NCI-H526 (cell line): ENCODE measurements around the gene ARSB.
"Not testable (repeated sequence)": the region's sequence is repeated elsewhere in the genome, so short reads cannot be mapped to it uniquely, and the experiment has no call there.

Source experiments
- DNase-seq, 2 experiments: peaks; one replicate each; lab custom pipeline; 2025; lab: John Stamatoyannopoulos, UW

ARSB gene

DNA sequence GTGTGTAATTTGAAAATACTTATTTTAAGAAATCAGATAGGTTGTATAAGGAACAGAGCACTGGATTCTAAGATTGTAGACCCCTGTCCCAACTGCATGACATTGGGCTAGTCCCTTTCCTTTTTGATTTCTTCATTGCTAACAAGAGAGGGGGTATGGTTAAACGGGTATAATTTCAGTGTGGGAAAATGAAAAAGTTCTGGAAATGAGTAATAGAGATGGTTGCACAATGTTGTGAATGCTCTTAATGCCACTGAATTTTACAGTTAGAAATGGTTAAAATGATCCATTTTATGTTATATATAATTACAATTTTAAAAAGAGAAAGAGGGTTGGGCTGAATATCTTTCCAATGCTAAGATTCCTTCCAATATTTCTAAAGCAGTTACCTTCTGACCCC lies 233.2 kb downstream of the ARSB start:
- DNase-seq: no peak

- DNase-seq: no peak
Observed at GRCh38 chr5:78750281-78750680, 234.8 kb downstream of the ARSB start.

- no peak for DNase-seq
Observed at GRCh38 chr5:78747705-78748359, 237.3 kb downstream of the ARSB start.

- no peak for DNase-seq
Observed at GRCh38 chr5:78747055-78747454, 238.1 kb downstream of the ARSB start.

DNA sequence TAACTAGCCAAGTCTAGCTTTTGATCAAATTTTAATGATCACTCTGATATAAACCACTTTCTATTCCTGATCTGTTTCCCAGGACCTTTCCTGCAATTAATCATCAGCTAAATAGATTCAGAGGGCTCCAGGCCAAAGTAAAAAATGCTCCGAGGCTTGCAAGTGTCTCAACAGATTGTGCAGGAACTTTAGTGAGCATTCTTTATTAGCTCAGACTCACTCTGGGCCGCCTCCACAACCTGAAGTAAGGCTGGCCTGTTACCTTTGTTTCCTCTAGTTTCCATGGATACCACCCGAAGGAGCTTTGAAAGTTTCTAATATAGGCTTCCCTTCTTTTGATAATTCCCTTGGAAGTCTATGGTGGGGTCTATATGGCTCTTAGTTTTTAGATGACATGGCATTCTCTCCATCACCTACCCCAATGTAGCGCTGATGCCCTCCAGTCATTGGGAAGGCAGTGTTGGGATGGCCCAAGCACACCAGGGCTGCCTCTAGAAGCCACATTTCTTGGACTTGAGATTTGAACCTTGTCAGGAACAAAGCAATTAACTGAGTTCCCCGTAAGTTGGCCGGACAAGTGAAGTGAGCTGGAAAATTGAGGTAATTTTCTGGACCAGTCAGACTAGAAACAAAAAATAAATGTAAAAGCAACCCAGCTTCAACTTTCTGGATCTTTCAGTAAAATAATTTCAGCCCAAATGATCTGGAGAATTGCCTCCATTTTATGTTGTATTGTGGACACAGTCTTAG lies 238.9 kb downstream of the ARSB start:
- no peak for DNase-seq

- no peak for DNase-seq
Observed at GRCh38 chr5:78744951-78745534, 240.1 kb downstream of the ARSB start.

- no peak for DNase-seq
Observed at GRCh38 chr5:78741019-78741418, 244.1 kb downstream of the ARSB start.

DNA sequence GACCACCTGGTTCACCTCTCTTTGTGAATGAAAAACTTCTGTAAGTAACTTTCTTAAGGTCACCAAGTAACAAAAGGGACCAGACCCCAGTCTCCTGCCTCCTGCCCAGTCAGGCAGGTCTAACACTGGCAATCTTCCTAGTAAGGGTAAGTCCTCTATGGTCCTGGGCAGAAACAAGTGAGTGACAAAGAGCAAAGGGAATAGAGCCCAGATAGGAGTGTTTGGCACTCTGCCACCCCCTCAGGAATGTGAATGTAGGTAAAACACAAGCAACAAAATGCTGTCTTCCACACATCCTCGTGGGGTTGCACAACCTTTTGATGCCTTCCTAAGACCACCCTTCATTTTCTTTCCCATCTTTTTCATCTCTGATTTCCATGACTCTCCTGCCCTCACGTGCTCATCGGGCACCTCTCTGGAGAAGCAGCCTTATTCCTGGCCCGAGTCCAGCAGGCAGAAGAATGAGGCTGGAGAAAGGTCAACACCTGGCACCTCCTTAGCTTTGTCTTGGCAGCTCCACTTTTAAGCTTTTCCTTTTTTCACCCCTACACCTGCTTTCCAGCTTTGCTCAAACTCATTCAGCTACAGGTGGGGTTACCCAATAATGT lies 246.3 kb downstream of the ARSB start:
- DNase-seq: no peak

- no peak for DNase-seq
Observed at GRCh38 chr5:78738104-78738503, 247.0 kb downstream of the ARSB start.

DNA sequence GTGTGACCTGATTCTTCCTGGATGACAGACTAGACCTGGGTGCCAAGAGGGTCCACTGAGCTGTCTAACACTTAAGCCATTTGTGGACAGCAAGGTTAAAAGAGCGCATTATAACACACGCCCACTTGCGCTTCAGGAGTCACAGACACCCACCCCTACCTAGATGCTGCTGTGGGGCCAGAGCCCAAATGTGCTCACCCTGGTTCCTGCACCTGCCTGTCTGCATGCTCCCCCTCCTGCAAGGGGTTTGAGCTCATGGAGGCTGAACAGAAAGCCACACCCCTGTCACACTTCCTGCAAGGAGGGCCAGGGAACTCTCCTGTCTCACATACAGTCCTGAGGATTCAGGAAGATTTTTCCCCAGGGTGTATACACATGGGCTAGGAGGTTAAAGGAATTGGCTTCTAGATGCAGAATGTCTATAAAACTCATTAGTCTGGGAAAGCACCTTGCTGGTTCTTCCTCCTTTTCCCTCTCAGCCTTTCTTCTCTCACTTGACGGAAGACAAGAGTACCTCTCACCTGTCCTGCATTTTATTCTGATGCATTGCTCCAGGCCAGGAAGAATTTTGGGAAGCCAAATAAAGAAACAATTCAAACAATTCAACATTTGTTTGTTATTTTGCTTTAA lies 249.2 kb downstream of the ARSB start:
- DNase-seq: no peak

DNA sequence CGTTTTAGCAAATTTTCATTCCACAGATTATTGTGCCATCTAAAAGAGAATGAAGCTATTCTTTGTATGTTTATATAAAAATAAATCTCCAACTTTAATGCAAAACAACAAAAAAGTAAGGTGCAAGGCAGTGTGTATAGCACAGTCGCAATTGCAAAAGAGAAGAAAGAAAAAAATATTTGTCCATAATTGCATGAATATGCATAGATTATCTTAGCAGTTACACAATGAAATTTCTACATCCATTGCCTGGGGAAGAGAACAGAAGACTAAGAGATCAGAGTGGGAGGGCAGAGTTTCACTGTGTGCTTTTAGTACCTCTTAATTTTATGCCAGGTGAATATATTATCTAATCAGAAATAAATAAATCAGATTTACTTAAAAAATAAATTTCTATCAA lies 250.2 kb downstream of the ARSB start:
- DNase-seq: no peak

GRCh38 chr5:78734094-78734845 lies 250.8 kb downstream of the ARSB start:
- DNase-seq: no peak

DNA sequence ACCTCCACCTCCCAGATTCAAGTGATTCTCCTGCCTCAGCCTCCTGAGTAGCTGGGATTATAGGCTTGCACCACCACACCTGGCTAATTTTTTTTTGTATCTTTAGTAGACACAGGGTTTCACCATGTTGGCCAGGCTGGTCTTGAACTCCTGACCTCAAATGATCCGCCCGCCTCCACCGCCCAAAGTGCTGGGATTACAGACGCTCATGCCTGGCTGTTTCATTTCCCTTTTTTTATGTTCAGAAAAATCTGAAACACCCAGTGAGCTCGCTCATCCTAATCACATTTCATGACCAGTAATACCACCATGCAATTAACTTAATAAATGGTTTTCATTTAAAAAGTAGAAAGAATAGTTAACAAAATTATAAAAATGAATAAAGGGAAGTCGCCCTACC lies 252.4 kb downstream of the ARSB start:
- DNase-seq: not testable (repeated sequence)

DNA sequence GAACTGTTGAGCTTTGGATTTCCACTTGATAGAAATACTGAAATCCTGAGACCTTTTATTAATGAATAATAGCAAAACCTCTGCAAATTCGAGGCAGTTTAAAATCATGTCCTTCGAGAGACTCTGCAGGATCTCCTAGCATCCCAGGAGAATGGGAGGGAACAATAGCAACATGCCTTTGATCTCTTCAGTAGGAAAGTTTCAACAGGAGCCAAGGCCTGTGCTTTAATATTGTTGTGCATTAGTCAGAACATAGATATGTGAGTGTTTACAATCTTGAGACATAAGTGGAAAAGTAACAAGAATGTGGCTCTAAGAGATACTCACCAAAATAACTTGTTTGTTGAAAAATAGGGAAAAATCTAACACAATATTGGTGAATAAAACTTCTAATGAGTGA lies 253.2 kb downstream of the ARSB start:
- no peak for DNase-seq

DNA sequence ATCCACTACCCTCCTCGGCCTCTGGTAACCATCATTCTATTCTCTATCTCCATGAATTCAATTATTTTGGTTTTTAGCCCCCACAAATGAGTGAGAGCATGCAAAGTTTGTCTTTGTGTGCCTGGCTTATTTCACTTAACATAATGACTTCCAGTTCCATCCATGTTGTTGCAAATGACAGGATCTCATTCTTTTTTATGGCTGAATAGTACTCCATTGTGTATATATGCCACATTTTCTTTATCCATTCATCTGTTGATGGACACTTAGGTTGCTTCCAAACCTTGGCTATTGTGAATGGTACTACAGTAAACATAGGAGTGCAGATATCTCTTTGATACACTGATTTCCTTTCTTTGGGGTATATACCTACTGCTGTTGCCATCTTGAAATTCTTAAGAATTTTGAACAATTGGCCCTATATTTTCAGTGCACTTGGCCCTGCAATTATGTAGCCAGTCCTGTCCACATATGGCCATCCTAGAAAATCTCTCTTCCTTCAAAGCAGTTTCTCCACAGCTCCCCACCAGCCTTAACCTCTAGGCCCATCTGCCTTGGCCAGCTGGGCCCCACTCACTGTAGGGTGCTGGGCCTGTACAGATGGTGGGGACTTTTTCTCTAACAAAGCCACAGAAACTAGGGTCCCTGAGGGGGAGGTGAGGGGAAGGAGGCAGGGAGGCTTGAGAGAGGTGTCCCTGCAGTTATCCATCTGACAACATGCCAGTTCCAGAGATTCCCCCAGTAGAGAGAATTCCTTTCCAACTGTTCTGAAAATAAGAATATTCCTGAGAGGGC lies 254.6 kb downstream of the ARSB start:
- DNase-seq: no peak

- DNase-seq: no peak
Observed at GRCh38 chr5:78727786-78728761, 257.0 kb downstream of the ARSB start.
